Glutamatergic neuron (in vitro differentiated cells): ENCODE results near the gene PELI1. TPM values are rescaled to one million over a fixed set of nuclear protein-coding genes. Genes with fewer than 3 reads are reported as not detected.

Source experiments
- DNase-seq: peaks from one replicate; pipeline ENCODE4 v3.0.0; 2022
- H3K27ac Mint-ChIP-seq: one replicate; pipeline ENCODE4 v1.8.0; 2020; ENCODE audit warnings: mild to moderate bottlenecking, mixed read lengths, inconsistent platforms; ENCODE audit not compliant: unreplicated experiment
- H3K27me3 Mint-ChIP-seq: one replicate; pipeline ENCODE4 v1.8.0; 2020; ENCODE audit warnings: mild to moderate bottlenecking, moderate library complexity, mixed read lengths, inconsistent platforms; ENCODE audit not compliant: unreplicated experiment
- H3K36me3 Mint-ChIP-seq: one replicate; pipeline ENCODE4 v1.8.0; 2020; ENCODE audit warnings: mild to moderate bottlenecking, mixed read lengths, inconsistent platforms; ENCODE audit not compliant: unreplicated experiment
- H3K4me1 Mint-ChIP-seq: one replicate; pipeline ENCODE4 v1.8.0; 2020; ENCODE audit warnings: mild to moderate bottlenecking, low read depth, mixed read lengths, inconsistent platforms; ENCODE audit not compliant: unreplicated experiment
- H3K4me3 Mint-ChIP-seq: one replicate; pipeline ENCODE4 v1.8.0; 2020; ENCODE audit warnings: mild to moderate bottlenecking, mixed read lengths, inconsistent platforms; ENCODE audit not compliant: unreplicated experiment
- H3K9me3 Mint-ChIP-seq: one replicate; pipeline ENCODE4 v1.8.0; 2020; ENCODE audit warnings: mild to moderate bottlenecking, moderate library complexity, mixed read lengths, inconsistent platforms; ENCODE audit not compliant: unreplicated experiment
- CTCF ChIP-seq: fragments of 200-600 bp; sonication (generic); IDR thresholded peaks from one replicate; pipeline ENCODE4 v1.5.0; 2021; ENCODE audit not compliant: partially characterized antibody, unreplicated experiment
- total RNA-seq: library from RNA; stranded (reverse); fragmentation: NEBNext Ultra II Directional; extraction: Animal tissue kit (Norgen Biotek cat#: 25700); gene quantifications from one replicate; pipeline ENCODE4 v1.2.1, GENCODE V29; 2021; ENCODE audit not compliant: unreplicated experiment

The PELI1 gene
- total RNA-seq, 1 donor from 2014 or later, result 58.2 TPM

DNA sequence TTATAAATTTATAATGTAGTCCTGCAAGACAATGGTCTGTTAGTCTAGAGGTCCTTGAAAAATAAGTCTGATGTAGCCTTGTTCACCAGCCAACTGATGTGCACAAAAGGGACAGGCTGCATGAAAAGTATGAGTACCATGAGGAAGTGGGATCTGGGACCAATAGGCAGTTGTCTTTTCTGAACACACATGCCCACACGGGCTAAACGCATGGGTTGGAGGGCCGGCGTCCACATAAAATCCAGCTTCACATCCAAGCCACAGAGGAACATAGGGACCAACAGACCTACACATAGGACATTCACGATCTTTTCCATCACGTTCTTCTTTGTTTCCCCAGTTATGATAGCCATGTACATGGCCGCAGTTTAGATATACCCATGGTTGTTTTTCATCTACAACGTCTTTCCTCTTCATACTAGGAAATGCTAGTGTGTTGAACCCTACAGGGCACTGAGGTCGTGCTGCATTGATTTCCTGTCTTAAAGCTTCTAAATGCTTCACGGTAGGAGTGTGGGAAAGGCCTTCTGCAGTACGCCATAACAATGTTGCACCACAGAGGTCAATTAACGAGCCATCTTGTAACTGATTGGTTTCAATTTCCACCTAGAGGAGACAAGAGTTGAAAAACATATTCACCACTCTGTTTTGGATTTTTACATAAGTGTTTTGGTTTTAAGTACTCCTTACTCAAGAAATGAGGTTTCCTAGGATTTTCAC, 49.4 kb downstream of the PELI1 start:
- peaks cover 14% of the 10 kb centered on the region for H3K36me3 Mint-ChIP-seq
- H3K27me3 Mint-ChIP-seq, result no peaks in the 10 kb centered on the region
- no peak for DNase-seq
- peaks cover 5% of the 10 kb centered on the region for H3K9me3 Mint-ChIP-seq
- peak overlapping the region; percentile 2 for H3K27ac Mint-ChIP-seq
- peaks cover 16% of the 10 kb centered on the region for H3K4me1 Mint-ChIP-seq
- H3K4me3 Mint-ChIP-seq, result no peak overlapping the region
- TF ChIP-seq CTCF, result no peak

GRCh38 chr2:64093341-64093740, 50.9 kb downstream of the PELI1 start:
- peaks cover 14% of the 10 kb centered on the region for H3K36me3 Mint-ChIP-seq
- TF ChIP-seq CTCF, result no peak

GRCh38 chr2:64092502-64092901, 51.7 kb downstream of the PELI1 start:
- no peak for TF ChIP-seq CTCF
- peaks cover 16% of the 10 kb centered on the region for H3K4me1 Mint-ChIP-seq
- H3K9me3 Mint-ChIP-seq, result peaks cover 5% of the 10 kb centered on the region
- no peak overlapping the region for H3K27ac Mint-ChIP-seq
- H3K36me3 Mint-ChIP-seq, result peaks cover 14% of the 10 kb centered on the region
- H3K27me3 Mint-ChIP-seq, result no peaks in the 10 kb centered on the region
- no peak overlapping the region for H3K4me3 Mint-ChIP-seq
- no peak for DNase-seq

More at GRCh38 chr2:64093341-64093740, 50.9 kb downstream of the PELI1 start:
- H3K9me3 Mint-ChIP-seq, result peaks cover 5% of the 10 kb centered on the region
- H3K4me3 Mint-ChIP-seq, result no peak overlapping the region
- H3K27ac Mint-ChIP-seq, result no peak overlapping the region
- no peaks in the 10 kb centered on the region for H3K27me3 Mint-ChIP-seq
- DNase-seq, result no peak
- peaks cover 16% of the 10 kb centered on the region for H3K4me1 Mint-ChIP-seq

GRCh38 chr2:64090264-64090663, 54.0 kb downstream of the PELI1 start:
- no peaks in the 10 kb centered on the region for H3K27me3 Mint-ChIP-seq
- H3K27ac Mint-ChIP-seq, result peak overlapping the region; percentile 60
- H3K4me3 Mint-ChIP-seq, result peak overlapping the region; percentile 19
- peaks cover 5% of the 10 kb centered on the region for H3K9me3 Mint-ChIP-seq
- peaks cover 13% of the 10 kb centered on the region for H3K4me1 Mint-ChIP-seq
- no peak for TF ChIP-seq CTCF
- no peak for DNase-seq
- H3K36me3 Mint-ChIP-seq, result peaks cover 6% of the 10 kb centered on the region

DNA sequence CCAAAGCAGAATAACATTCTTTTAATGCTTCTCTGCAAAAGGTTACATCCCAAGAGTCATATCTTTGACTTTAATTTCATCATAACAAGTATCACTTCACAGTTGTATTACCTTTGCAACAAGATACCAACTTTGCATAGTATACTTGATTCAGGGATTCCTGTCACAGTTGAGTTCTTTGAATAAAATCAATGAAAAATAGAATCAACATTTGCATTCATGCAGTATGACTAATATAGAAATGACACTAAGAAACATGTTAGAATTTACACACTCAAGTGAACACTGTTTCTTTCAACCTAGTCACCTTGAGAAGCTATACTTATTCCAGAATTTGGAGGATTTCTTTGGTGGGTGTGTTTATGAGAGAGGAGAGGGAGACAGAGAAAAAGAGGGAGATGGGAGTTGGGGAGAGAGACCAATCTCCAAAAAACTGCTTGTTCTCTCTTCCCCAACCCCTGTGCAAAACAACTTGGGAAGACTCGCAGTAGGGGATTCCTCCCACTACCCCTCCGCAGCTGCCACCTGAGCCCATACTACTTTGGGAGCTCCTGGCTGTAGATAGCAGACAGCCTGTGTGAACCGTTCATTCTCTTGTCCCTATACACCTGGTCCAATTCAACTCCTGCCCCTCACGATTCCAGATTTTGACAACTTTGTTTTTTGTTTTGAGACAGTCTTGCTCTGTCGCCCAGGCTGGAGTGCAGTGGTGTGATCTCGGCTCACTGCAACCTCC, 57.7 kb downstream of the PELI1 start:
- H3K27ac Mint-ChIP-seq, result no peak overlapping the region
- no peak for TF ChIP-seq CTCF
- peaks cover 6% of the 10 kb centered on the region for H3K36me3 Mint-ChIP-seq

More for the DNA sequence above, 57.7 kb downstream of the PELI1 start:
- DNase-seq, result no peak
- Mint-ChIP-seq H3K4me3 (no peak overlapping the region), H3K9me3 (peaks cover 2% of the 10 kb centered on the region), H3K27me3 (no peaks in the 10 kb centered on the region), H3K4me1 (peaks cover 9% of the 10 kb centered on the region)
